ENCODE measurements around the gene MGAT4B.

The MGAT4B gene

Small RNA genes within 50 kb of the gene (small RNA-seq; reads per million reads assigned to genes)
- 0 to 0.04 reads per million in 2 experiments for gene MIR1229
- 0 reads per million in 2 experiments for gene RF00019
